Ishikawa (cell line): ENCODE data around the gene C1QBP.

ENCODE experiments used
- CEBPB ChIP-seq: IDR thresholded peaks from 2 replicates; pipeline ENCODE4 v1.6.1; 2012
- EGR1 ChIP-seq: IDR thresholded peaks from 2 replicates; pipeline ENCODE4 v1.6.1; 2012
- EP300 ChIP-seq: IDR thresholded peaks from 2 replicates; pipeline ENCODE4 v1.6.1; 2012; ENCODE audit warnings: borderline replicate concordance
- FOXM1 ChIP-seq: IDR thresholded peaks from 2 replicates; pipeline ENCODE4 v1.6.1; 2012; ENCODE audit warnings: low read depth, borderline replicate concordance
- MAX ChIP-seq: IDR thresholded peaks from 2 replicates; pipeline ENCODE4 v1.6.1; 2012
- NFIC ChIP-seq: IDR thresholded peaks from 2 replicates; pipeline ENCODE4 v1.6.1; 2012
- RAD21 ChIP-seq: IDR thresholded peaks from 2 replicates; pipeline ENCODE4 v1.6.1; 2012; ENCODE audit warnings: low read depth
- REST ChIP-seq: IDR thresholded peaks from 2 replicates; pipeline ENCODE4 v1.6.1; 2012; ENCODE audit warnings: low read depth, mild to moderate bottlenecking
- TAF1 ChIP-seq: IDR thresholded peaks from 2 replicates; pipeline ENCODE4 v1.6.1; 2012; ENCODE audit warnings: low read depth, mild to moderate bottlenecking
- TEAD4 ChIP-seq: IDR thresholded peaks from 2 replicates; pipeline ENCODE4 v1.6.1; 2012
- YY1 ChIP-seq: IDR thresholded peaks from 2 replicates; pipeline ENCODE4 v1.6.1; 2012; ENCODE audit warnings: low read depth

- no peak for TF ChIP-seq RAD21
- no peak for TF ChIP-seq TEAD4
- no peak for TF ChIP-seq EP300
- TF ChIP-seq CEBPB, result no peak
- no peak for TF ChIP-seq REST
- no peak for TF ChIP-seq NFIC
- no peak for TF ChIP-seq MAX
- TF ChIP-seq YY1, result no peak
- TF ChIP-seq FOXM1, result no peak
- no peak for TF ChIP-seq TAF1
- TF ChIP-seq EGR1, result no peak
These were observed 9.6 kb downstream of the C1QBP start for GRCh38 chr17:5429191-5429887.
